ENCODE results near the gene DAO.
"Not testable (repeated sequence)": the region's sequence is repeated elsewhere in the genome, so short reads cannot be mapped to it uniquely, and the experiment has no call there.

Gene DAO

GRCh38 chr12:108879615-108880254 lies at the start of gene DAO:
Gene DAO, plus strand, starts transcription at chr12:108880092. Its CDS starts 4,915 bp downstream, at chr12:108885007.
- no peak for DNase-seq

DNA sequence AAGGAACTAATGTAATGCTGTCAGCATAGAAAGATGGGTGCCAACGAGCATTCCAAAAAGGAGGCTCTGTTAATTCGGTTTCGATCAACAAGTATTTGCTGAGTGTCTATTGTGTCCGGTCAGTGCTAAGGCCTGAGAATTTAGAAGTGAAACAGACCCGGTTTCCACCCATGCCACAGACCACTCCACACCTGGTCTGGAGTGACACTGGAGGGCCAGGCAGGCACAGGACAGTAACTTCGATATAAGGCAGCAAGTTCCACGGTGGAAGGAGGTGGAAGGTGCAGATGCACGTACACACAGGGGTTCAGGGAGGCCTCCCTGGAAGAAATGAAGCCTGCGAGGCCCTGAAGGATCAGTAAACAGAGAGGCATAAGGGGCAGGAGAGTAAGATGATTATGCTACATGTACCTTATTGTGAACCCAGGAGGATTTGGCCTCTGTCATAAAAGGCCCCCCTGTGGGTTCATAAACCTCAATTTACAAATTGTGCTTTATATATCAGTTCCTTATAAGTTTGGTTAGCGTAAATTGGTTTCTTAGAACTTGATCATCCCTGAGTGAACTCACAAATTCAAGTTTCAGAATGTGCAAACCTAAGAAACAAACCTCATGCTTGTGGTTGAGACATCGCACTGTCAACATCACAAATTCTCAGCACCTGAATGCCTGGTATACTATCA lies 48.4 kb upstream of the DAO start:
- no peak for DNase-seq

GRCh38 chr12:108832208-108832607 lies 47.7 kb upstream of the DAO start:
- DNase-seq = no peak

GRCh38 chr12:108832730-108833354 lies 47.0 kb upstream of the DAO start:
- peak; percentile 84 for DNase-seq

- DNase-seq = peak; percentile 67
Observed at GRCh38 chr12:108833355-108833733, 46.5 kb upstream of the DAO start.

- no peak for DNase-seq
Observed at GRCh38 chr12:108833757-108834472, 46.0 kb upstream of the DAO start.

GRCh38 chr12:108835860-108836634 lies 43.8 kb upstream of the DAO start:
- DNase-seq = no peak

- no peak for DNase-seq
Observed at GRCh38 chr12:108837239-108837638, 42.7 kb upstream of the DAO start.

DNA sequence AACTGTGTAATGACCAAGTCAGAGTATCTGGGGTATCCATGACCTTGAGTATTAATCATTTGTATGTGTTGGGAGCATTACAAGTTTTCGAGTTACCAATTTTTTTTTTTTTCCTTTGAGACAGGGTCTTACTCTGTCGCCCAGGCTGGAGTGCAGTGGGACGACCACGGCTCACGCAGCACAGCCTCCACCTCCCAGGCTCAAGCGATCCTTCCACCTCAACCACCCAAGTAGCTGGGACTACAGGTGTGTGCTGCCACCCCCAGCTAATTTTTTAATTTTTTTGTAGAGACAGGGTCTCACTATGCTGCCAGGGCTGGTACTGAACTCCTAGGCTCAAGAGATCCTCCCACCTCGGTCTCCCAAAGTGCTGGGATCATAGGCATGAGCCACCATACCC lies 42.2 kb upstream of the DAO start:
- DNase-seq = no peak

GRCh38 chr12:108838194-108839017 lies 41.5 kb upstream of the DAO start:
- DNase-seq = peak; percentile 96

DNA sequence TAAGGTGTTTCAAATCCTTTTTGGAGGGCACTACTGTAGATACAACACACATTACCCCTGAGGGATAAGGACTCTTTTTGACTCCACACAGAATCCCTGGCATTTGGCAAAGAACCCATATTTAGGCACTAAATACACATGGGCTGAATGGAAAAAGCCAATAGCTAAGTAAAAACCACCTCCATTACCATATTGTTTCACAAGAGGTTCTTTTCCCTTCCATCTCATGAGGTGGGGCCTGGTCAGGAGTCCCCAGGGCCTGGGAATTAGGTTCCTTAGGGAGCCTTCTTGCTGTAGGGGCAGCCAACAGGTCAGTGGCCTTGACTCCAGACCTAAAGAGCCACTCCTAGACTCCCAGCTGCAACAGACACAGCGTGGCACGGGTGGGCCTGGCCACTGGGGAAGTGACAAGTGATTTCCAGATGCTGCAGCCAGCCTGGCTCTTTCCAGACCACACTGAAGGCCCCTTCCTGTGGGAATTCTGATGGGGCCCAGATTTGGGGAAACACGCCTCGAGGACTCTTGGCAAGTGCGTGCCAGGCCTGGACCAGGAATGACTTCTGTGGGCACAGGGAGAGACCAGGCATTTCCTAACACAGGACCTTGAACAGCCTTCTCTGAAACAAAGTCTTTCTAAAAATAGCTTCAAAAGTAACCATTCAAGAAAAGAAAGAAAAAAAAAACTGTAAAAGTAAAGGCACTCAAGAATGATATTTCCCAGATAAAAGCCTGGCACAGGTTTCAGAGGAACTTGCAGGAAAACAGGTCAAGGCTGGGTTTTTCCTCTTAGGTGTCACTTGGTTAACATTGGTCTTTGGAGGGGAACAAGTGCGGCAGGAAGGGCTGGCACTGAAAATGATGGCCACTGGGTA lies 40.6 kb upstream of the DAO start:
- no peak for DNase-seq

GRCh38 chr12:108839890-108840230 lies 40.0 kb upstream of the DAO start:
- no peak for DNase-seq

DNA sequence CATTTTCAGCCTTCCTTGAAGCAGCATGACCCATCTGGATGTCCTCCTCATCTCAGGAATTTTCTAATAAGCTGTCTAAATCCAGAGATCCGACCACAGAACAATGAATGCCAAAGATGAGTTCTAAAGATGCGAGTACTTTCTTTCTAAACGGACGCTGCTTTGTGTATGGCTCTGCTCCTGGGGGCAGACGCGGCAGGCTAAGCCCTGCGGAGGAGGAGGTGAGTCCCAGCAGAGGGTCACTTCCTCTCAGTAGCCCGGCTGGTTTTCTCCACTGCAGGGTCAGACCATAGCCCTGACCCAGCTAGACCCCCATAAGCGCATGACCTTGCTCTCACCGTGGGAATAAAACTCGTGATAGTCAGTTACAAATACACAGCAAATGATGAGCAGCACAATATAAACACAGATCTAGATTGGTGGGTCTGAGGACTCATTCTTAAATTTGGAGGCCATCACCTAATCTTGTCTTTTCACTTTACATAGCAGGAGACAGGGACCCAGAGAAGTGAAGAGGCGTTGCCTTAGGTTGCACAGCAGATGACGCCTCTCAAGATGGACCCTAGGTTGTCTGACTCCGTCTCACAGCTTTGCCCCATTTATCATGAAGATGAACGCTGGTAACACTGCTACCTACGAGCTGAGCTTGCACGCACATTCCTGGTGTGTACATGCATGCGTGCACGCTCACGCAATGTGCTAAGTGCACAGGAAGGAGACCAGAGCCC lies 39.1 kb upstream of the DAO start:
- DNase-seq = no peak

- DNase-seq = not testable (repeated sequence)
Observed at GRCh38 chr12:108841825-108842224, 38.1 kb upstream of the DAO start.

GRCh38 chr12:108842361-108842760 lies 37.5 kb upstream of the DAO start:
- DNase-seq = no peak

DNA sequence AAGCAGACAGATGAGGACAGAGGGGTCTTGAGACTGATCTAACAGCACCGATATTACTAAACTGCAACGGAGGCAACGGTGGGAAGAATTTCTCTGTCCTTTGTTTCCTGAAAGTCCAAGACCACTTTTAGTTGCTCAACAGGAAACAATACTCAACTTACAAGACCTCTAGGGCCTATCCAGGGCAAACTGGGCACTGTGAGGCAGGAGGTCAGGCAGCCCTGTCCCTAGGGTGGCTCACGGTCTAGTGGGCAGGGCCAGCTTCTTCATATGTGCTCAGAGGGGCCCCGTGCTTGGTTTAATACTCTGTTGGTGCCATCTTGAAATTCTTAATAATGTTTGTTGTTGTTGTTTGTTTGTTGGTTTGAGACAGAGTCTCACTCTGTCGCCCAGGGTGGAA lies 36.7 kb upstream of the DAO start:
- DNase-seq = no peak

- DNase-seq = no peak
Observed at GRCh38 chr12:108845696-108846095, 34.2 kb upstream of the DAO start.

GRCh38 chr12:108846290-108846701 lies 33.6 kb upstream of the DAO start:
- no peak for DNase-seq

GRCh38 chr12:108847705-108848104 lies 32.2 kb upstream of the DAO start:
- no peak for DNase-seq

DNA sequence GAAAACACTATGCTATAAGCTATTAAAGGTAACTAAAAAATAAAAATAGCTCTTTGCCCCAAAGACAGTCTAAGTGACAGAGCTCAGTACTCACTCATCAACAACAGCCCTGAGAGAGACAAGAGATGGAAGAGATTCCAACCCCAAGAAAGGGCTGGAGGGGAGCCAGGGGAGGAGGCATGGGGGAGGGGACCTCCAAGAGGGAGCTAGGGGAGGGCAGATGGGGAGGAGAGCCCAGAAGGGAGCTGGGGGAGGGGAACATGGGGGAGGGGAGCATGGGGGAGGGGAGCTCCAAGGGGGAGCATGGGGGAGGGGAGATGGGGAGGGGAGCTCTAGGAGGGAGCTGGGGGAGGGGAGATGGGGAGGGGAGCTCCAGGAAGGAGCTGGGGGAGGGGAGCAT lies 30.2 kb upstream of the DAO start:
- DNase-seq = no peak

Measured in kidney glomerular epithelial cell (primary cell).